Astrocyte of the cerebellum (primary cell): ENCODE data around the gene GNG3.

Experiments
- DNase-seq: peaks from one replicate; pipeline ENCODE4 v3.0.0-alpha.2; 2011; ENCODE audit warnings: low read depth
- H3K4me3 ChIP-seq: 2 replicates; pipeline ENCODE4 v1.5.1; 2011; ENCODE audit warnings: mild to moderate bottlenecking, low read depth, low read length, moderate library complexity
- CTCF ChIP-seq: IDR thresholded peaks from 2 replicates; pipeline ENCODE4 v1.5.1; 2012; ENCODE audit warnings: low read length, low read depth, moderate library complexity, mild to moderate bottlenecking; ENCODE audit errors: missing control alignments
- in situ Hi-C: cut with HindIII; loops from 2 replicates; pipeline ENCODE4 v1.10.0; 2017; ENCODE audit warnings: low sequenced_read_pairs

GNG3 gene

GRCh38 chr11:62712276-62712812 lies 4.9 kb downstream of the GNG3 start:
- in situ Hi-C loops, result no loop called here

GRCh38 chr11:62712861-62713260 lies 5.4 kb downstream of the GNG3 start:
- DNase-seq, result no peak
- H3K4me3 ChIP-seq, result no peak overlapping the region
- in situ Hi-C loops, result no loop called here
- TF ChIP-seq CTCF, result no peak

More at GRCh38 chr11:62712276-62712812, 4.9 kb downstream of the GNG3 start:
- no peak for TF ChIP-seq CTCF
- H3K4me3 ChIP-seq, result no peak overlapping the region
- no peak for DNase-seq

GRCh38 chr11:62713343-62713742 lies 5.9 kb downstream of the GNG3 start:
- no peak for DNase-seq
- in situ Hi-C loops, result no loop called here
- no peak for TF ChIP-seq CTCF
- H3K4me3 ChIP-seq, result no peak overlapping the region

GRCh38 chr11:62715150-62716130 lies 8.0 kb downstream of the GNG3 start:
- H3K4me3 ChIP-seq, result no peak overlapping the region
- TF ChIP-seq CTCF, result no peak
- DNase-seq, result no peak
- in situ Hi-C loops, result no loop called here

GRCh38 chr11:62716206-62716605 lies 8.7 kb downstream of the GNG3 start:
- in situ Hi-C loops, result no loop called here
- no peak for DNase-seq
- no peak overlapping the region for H3K4me3 ChIP-seq
- no peak for TF ChIP-seq CTCF

GRCh38 chr11:62716816-62717215 lies 9.3 kb downstream of the GNG3 start:
- DNase-seq, result no peak
- in situ Hi-C loops, result no loop called here
- TF ChIP-seq CTCF, result no peak
- no peak overlapping the region for H3K4me3 ChIP-seq
